ENCODE results near the gene RGS14.
"Not testable (repeated sequence)": the region's sequence is repeated elsewhere in the genome, so short reads cannot be mapped to it uniquely, and the experiment has no call there.

Gene RGS14

GRCh38 chr5:177350776-177351391 is 6.8 kb upstream of the RGS14 start:
- DNase-seq: no peak

GRCh38 chr5:177351392-177352329 is 6.1 kb upstream of the RGS14 start, which contains the start of gene LMAN2:
LMAN2 (minus strand) TSS chr5:177351668; CDS start chr5:177351647, 21 bp downstream.
- peak; percentile 95 for DNase-seq

GRCh38 chr5:177353093-177353492 is 4.6 kb upstream of the RGS14 start:
- no peak for DNase-seq

GRCh38 chr5:177354256-177354655 is 3.5 kb upstream of the RGS14 start:
- no peak for DNase-seq

GRCh38 chr5:177354711-177355110 is 3.0 kb upstream of the RGS14 start:
- no peak for DNase-seq

GRCh38 chr5:177355162-177355867 is 2.4 kb upstream of the RGS14 start:
- DNase-seq: no peak

GRCh38 chr5:177355868-177356168 is 1.9 kb upstream of the RGS14 start:
- no peak for DNase-seq

- DNase-seq: peak; percentile 39
These were observed 978 bp upstream of the RGS14 start for GRCh38 chr5:177356746-177357145.

- no peak for DNase-seq
These were observed 622 bp upstream of the RGS14 start for GRCh38 chr5:177357146-177357458.

- DNase-seq: no peak
These were observed 671 bp downstream of the RGS14 start for GRCh38 chr5:177358370-177358819.

GRCh38 chr5:177359451-177359851 is 1.7 kb downstream of the RGS14 start:
- DNase-seq: no peak

GRCh38 chr5:177359860-177360259 is 2.1 kb downstream of the RGS14 start:
- no peak for DNase-seq

GRCh38 chr5:177360740-177361139 is 3.0 kb downstream of the RGS14 start:
- not testable (repeated sequence) for DNase-seq

GRCh38 chr5:177361418-177362291 is 3.9 kb downstream of the RGS14 start:
- peak; percentile 45 for DNase-seq

GRCh38 chr5:177362292-177362609 is 4.5 kb downstream of the RGS14 start:
- DNase-seq: no peak

GRCh38 chr5:177362610-177363507 is 5.1 kb downstream of the RGS14 start:
- peak; percentile 49 for DNase-seq

GRCh38 chr5:177363565-177363964 is 5.8 kb downstream of the RGS14 start:
- DNase-seq: no peak

GRCh38 chr5:177364159-177364962 is 6.6 kb downstream of the RGS14 start:
- DNase-seq: no peak

GRCh38 chr5:177365845-177366527 is 8.3 kb downstream of the RGS14 start:
- no peak for DNase-seq
